MM.1S (cell line): ENCODE data around the gene GRAP.

Experiments used
- CTCF ChIP-seq: fragments of 300-600 bp; sonication (generic); IDR thresholded peaks from 2 replicates; pipeline ENCODE4 v1.5.1; 2016; ENCODE audit warnings: antibody characterized with exemption, low read length, mixed read lengths
- EZH2 ChIP-seq: fragments of 300-600 bp; sonication (generic); optimal IDR thresholded peaks from 2 replicates; pipeline ENCODE3; 2017; ENCODE audit warnings: low read depth, mild to moderate bottlenecking, antibody characterized with exemption, low read length, mixed read lengths

DNA sequence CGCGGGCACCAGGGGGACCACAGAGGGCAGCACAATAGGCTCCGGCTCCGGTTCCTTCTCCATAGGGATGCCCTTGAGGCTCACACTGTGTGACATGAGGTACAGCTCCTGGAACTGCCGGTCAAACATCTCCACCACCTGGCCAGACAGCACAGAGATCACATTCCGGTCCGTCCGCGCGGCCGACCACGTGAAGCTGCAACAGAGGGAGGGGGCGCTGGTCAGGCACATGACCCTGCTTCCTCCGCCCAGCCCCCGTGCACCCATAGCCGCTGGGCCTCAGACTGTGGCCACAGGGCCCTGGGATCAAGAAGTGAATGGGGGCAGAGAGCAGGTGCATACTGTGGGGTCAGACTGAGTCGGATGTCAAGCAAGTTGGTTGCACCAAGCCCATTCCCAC is 68.1 kb downstream of the GRAP start:
- TF ChIP-seq CTCF (no peak), EZH2 (no peak)
